ENCODE results near the gene SNED1. TPM values are rescaled to one million over a fixed set of nuclear protein-coding genes. Genes with fewer than 3 reads are reported as not detected.
"Not testable (repeated sequence)": the region's sequence is repeated elsewhere in the genome, so short reads cannot be mapped to it uniquely, and the experiment has no call there.

The SNED1 gene
- total and polyA plus RNA-seq, 7 donors: 0.69 to 37.1 (median 8.3) TPM

DNA sequence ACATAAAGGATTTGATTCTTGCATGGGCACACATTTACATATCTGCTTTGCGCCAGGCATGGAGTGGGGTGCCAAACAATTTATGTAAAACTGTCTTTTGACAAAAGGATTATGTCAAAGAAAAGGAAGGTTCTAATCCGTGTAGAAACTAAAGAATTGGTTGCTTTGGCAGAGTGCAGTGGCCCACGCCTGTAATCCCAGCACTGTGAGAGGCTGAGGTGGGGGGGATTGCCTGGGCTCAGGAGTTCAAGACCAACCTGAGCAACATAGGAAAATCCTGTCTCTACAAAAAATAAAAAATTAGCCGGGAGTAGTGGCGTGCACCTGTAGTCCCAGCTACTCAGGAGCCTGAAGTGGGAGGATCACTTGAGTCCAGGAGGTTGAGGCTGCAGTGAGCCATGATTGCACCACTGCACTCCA, 104.8 kb downstream of the SNED1 start:
- WGBS, 2 donors: 12 to 45% methylated on average over 5 of the region's 5 CpGs
- TF ChIP-seq POLR2AphosphoS5 (IDR thresholded peaks at IDR 0.05): no peak
- peak; percentile 38 for DNase-seq
- peak overlapping the region; percentile 72 to 87 (median 84) for H3K4me3 ChIP-seq
- no peaks in the 10 kb centered on the region for H3K27me3 ChIP-seq
- peak overlapping the region; percentile 82 to 88 (median 86) for H3K27ac ChIP-seq
- H3K4me1 ChIP-seq: peaks cover 0 to 22% (median 20%) of the 10 kb centered on the region in 4 donors
- intact Hi-C loops (cut with DNase I): loop anchor here (2.0 to 5.0 kb wide), 2 partner anchors 48 to 169 kb away; partner anchors contain the start of gene PPP1R7
- peaks cover 0 to 15% (median 0%) of the 10 kb centered on the region in 4 donors for H3K36me3 ChIP-seq
- H3K9me3 ChIP-seq: no peaks in the 10 kb centered on the region

DNA sequence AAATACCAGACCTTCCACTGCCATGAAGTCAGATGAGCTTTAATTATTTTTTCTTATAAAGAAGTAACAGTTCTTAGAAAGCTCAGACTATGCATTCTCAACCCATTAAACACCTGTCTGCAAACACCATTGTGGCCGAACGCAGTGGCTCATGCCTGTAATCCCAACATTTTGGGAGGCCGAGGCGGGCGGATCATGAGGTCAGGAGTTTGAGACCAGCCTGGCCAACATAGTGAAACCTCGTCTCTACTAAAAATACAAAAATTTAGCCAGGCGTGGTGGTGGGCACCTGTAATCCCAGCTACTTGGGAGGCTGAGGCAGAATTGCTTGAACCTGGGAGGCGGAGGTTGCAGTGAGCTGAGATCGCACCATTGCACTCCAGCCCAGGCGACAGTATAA, 106.2 kb downstream of the SNED1 start:
- intact Hi-C loops (cut with DNase I): loop anchor here (5.0 kb wide), 1 partner anchor 168 kb away; no protein-coding TSS in a partner anchor
- not testable (repeated sequence) for H3K36me3 ChIP-seq, H3K27ac ChIP-seq, H3K4me3 ChIP-seq, DNase-seq, H3K27me3 ChIP-seq, H3K9me3 ChIP-seq
- H3K4me1 ChIP-seq: peaks cover 0 to 22% (median 20%) of the 10 kb centered on the region in 4 donors
- 95 to 96% methylated on average over 10 of the region's 10 CpGs for WGBS, 2 donors

DNA sequence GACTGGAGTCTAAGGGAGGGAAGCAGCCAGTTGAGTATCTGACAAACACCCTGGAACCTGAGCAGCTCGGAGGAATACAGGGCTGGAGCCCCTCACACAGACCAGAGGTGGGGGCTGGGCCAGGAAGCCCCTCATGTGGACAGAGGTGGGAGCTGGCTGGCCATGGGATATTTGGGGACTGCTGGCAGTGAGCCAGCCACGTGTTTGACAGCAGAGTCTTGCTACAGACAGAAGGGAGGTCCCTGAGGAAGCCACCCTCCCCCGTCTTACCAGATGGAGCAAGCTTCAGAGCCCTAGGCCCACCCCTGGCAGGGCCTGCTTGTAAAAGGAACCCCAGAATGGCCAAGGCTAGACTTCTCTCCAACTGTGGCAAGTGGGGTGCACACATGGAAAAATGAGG, 107.2 kb downstream of the SNED1 start:
- intact Hi-C loops (cut with DNase I): no loop called here
- no peaks in the 10 kb centered on the region for H3K27me3 ChIP-seq
- no peaks in the 10 kb centered on the region for H3K36me3 ChIP-seq
- no peak for DNase-seq
- no peaks in the 10 kb centered on the region for H3K9me3 ChIP-seq
- H3K4me1 ChIP-seq: peaks cover 0 to 20% (median 18%) of the 10 kb centered on the region in 4 donors
- no peak overlapping the region for H3K27ac ChIP-seq
- TF ChIP-seq EP300 (IDR thresholded peaks at IDR 0.05) (no peak), POLR2AphosphoS5 (IDR thresholded peaks at IDR 0.05) (no peak), POLR2A (IDR thresholded peaks at IDR 0.05) (no peak)
- TF ChIP-seq, protein P1, sequence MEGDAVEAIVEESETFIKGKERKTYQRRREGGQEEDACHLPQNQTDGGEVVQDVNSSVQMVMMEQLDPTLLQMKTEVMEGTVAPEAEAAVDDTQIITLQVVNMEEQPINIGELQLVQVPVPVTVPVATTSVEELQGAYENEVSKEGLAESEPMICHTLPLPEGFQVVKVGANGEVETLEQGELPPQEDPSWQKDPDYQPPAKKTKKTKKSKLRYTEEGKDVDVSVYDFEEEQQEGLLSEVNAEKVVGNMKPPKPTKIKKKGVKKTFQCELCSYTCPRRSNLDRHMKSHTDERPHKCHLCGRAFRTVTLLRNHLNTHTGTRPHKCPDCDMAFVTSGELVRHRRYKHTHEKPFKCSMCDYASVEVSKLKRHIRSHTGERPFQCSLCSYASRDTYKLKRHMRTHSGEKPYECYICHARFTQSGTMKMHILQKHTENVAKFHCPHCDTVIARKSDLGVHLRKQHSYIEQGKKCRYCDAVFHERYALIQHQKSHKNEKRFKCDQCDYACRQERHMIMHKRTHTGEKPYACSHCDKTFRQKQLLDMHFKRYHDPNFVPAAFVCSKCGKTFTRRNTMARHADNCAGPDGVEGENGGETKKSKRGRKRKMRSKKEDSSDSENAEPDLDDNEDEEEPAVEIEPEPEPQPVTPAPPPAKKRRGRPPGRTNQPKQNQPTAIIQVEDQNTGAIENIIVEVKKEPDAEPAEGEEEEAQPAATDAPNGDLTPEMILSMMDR (IDR thresholded peaks at IDR 0.05): no peak
- H3K4me3 ChIP-seq: no peak overlapping the region
- 68 to 75% methylated on average over 3 of the region's 3 CpGs for WGBS, 2 donors

DNA sequence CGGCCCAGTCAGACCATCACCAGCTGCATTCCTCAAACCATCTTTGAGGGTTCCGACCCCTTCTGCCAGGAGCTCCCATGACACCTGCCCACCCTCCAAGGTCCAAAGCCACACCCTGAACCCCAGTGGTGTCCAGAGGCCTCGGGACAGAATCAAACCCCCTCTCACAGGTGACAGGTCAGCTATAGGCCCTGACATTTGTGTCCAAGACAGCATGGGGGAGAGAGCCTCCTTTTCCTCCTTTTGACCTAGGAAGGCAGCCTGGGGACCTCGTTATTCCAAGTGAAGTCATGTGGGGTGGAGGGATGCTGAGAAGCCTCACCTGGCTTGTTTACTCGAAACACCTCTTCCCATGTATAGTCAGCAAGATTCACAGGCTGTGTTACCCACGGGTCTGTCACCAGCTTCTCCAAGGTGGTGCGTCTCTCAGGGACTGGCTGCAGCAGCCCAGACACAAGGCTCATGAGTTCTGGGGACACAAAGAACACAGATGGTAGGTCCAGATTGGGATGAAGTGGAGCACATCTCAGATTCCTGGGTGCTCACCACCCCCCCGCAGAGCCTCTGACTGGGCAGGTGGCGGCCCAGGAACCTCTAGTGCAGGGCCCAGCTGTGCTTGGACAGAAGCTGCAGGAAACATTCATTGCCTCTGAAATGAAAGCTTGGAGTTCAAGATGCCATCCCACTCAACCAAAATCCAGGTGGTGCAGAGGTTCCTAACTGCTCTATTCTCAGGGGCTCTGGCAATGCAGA, 108.8 kb downstream of the SNED1 start:
- no peaks in the 10 kb centered on the region for H3K27me3 ChIP-seq
- WGBS, 2 donors: 91 to 95% methylated on average over 9 of the region's 9 CpGs
- DNase-seq: peak; percentile 39
- intact Hi-C loops (cut with DNase I): no loop called here
- H3K27ac ChIP-seq: no peak overlapping the region
- H3K4me3 ChIP-seq: no peak overlapping the region
- TF ChIP-seq, protein P1 (IDR thresholded peaks at IDR 0.05): no peak
- no peak for TF ChIP-seq EP300 (IDR thresholded peaks at IDR 0.05)
- TF ChIP-seq POLR2AphosphoS5 (IDR thresholded peaks at IDR 0.05): no peak
- no peak for TF ChIP-seq POLR2A (IDR thresholded peaks at IDR 0.05)
- no peaks in the 10 kb centered on the region for H3K36me3 ChIP-seq
- H3K9me3 ChIP-seq: no peaks in the 10 kb centered on the region
- H3K4me1 ChIP-seq: peaks cover 0 to 9% (median 9%) of the 10 kb centered on the region in 4 donors

DNA sequence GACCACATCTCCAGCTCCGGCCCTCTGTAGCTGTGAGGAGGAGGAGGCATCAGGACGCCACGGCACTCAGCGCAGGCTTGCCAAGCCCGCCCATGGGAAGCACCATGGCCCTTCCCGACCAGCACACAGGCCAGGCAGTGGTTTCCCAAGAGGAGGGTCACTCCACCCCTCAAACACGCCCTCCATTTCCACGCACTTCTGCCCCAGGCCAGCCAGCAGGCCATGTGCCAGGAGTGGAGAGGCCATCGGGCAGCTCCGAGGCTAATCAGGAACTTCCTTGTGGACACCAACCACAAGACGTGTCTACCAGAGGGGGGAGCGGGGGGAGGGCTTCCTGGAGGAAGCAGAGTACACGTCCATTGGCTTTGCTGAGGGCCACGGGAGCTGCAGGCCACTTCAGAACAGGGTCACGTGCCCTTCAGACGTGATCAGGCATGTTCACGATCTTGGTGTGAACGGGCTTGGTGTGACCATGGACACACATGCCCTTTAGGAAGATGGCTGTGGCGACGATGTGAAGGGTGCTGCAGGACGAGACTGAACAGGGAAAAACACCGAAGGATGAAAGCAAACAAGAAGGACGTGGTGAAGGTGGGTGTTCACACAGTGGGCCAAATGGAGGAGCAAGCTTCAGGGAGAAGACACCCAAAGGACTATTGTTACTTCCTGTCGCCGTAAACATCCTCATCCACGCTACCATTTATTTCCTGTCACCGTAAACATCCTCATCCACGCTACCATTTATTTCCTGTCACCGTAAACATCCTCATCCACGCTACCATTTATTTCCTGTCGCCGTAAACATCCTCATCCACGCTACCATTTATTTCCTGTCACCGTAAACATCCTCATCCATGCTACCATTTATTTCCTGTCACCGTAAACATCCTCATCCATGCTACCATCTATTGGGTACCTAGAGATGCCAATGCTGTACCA, 110.1 kb downstream of the SNED1 start:
- Histone ChIP-seq H3K36me3 (no peaks in the 10 kb centered on the region), H3K27ac (no peak overlapping the region), H3K4me3 (no peak overlapping the region), H3K9me3 (no peaks in the 10 kb centered on the region), H3K4me1 (no peaks in the 10 kb centered on the region), H3K27me3 (no peaks in the 10 kb centered on the region)
- 75 to 86% methylated on average over 35 of the region's 35 CpGs for WGBS, 2 donors
- intact Hi-C loops (cut with DNase I): no loop called here
- TF ChIP-seq EP300 (IDR thresholded peaks at IDR 0.05): no peak
- no peak for TF ChIP-seq POLR2AphosphoS5 (IDR thresholded peaks at IDR 0.05)
- no peak for TF ChIP-seq POLR2A (IDR thresholded peaks at IDR 0.05)
- TF ChIP-seq, protein P1 (IDR thresholded peaks at IDR 0.05): no peak
- DNase-seq: peak; percentile 40

Measured in sigmoid colon (tissue), 7 donors.